Osteocyte (in vitro differentiated cells): ENCODE results near the gene GPR132. TPM values are rescaled to one million over a fixed set of nuclear protein-coding genes. Genes with fewer than 3 reads are reported as not detected.

Source experiments
- DNase-seq: peaks from one replicate; pipeline ENCODE4 v3.0.0; 2021; ENCODE audit warnings: mixed read lengths; ENCODE audit not compliant: unreplicated experiment; ENCODE audit errors: extremely low spot score
- H3K27ac Mint-ChIP-seq: one replicate; pipeline ENCODE4 v1.8.0; 2021; ENCODE audit warnings: mild to moderate bottlenecking, mixed read lengths; ENCODE audit not compliant: unreplicated experiment
- H3K27me3 Mint-ChIP-seq: one replicate; pipeline ENCODE4 v1.8.0; 2021; ENCODE audit warnings: mixed read lengths; ENCODE audit not compliant: unreplicated experiment
- H3K36me3 Mint-ChIP-seq: one replicate; pipeline ENCODE4 v1.8.0; 2021; ENCODE audit warnings: mixed read lengths; ENCODE audit not compliant: unreplicated experiment
- H3K4me1 Mint-ChIP-seq: one replicate; pipeline ENCODE4 v1.8.0; 2021; ENCODE audit warnings: mixed read lengths; ENCODE audit not compliant: unreplicated experiment
- H3K4me3 Mint-ChIP-seq: one replicate; pipeline ENCODE4 v1.8.0; 2021; ENCODE audit warnings: mild to moderate bottlenecking, moderate library complexity, mixed read lengths; ENCODE audit not compliant: unreplicated experiment
- H3K9me3 Mint-ChIP-seq: one replicate; pipeline ENCODE4 v1.8.0; 2021; ENCODE audit warnings: mixed read lengths; ENCODE audit not compliant: unreplicated experiment
- CTCF ChIP-seq: fragments of 200-600 bp; sonication (generic); IDR thresholded peaks from 2 replicates; pipeline ENCODE4 v1.5.0; 2021; ENCODE audit warnings: antibody characterized with exemption, mild to moderate bottlenecking, moderate library complexity
- total RNA-seq: library from RNA; stranded (reverse); gene quantifications from 2 replicates; pipeline ENCODE4 v1.2.1, GENCODE V29; 2021

Gene GPR132
- total RNA-seq, 1 donor from 2014 or later = 0.24 TPM

GRCh38 chr14:105087963-105088811, 23.0 kb upstream of the GPR132 start:
- no peaks in the 10 kb centered on the region for H3K9me3 Mint-ChIP-seq
- H3K27ac Mint-ChIP-seq = peak overlapping the region; percentile 78
- TF ChIP-seq CTCF = no peak
- DNase-seq = peak; percentile 89
- peaks cover 48% of the 10 kb centered on the region for H3K4me1 Mint-ChIP-seq
- peak overlapping the region; percentile 65 for H3K4me3 Mint-ChIP-seq
- H3K27me3 Mint-ChIP-seq = no peaks in the 10 kb centered on the region
- no peaks in the 10 kb centered on the region for H3K36me3 Mint-ChIP-seq

- H3K9me3 Mint-ChIP-seq = no peaks in the 10 kb centered on the region
- H3K27ac Mint-ChIP-seq = peak overlapping the region; percentile 31
- peak; percentile 87 for DNase-seq
- H3K4me3 Mint-ChIP-seq = peak overlapping the region; percentile 66
- H3K27me3 Mint-ChIP-seq = no peaks in the 10 kb centered on the region
- H3K4me1 Mint-ChIP-seq = peaks cover 43% of the 10 kb centered on the region
- TF ChIP-seq CTCF = no peak
- no peaks in the 10 kb centered on the region for H3K36me3 Mint-ChIP-seq
Observed at GRCh38 chr14:105087308-105087962, 22.2 kb upstream of the GPR132 start.

GRCh38 chr14:105086833-105087307, 21.6 kb upstream of the GPR132 start:
- H3K36me3 Mint-ChIP-seq = no peaks in the 10 kb centered on the region
- peak; percentile 91 for DNase-seq
- H3K27me3 Mint-ChIP-seq = no peaks in the 10 kb centered on the region
- no peak overlapping the region for H3K27ac Mint-ChIP-seq
- peak overlapping the region; percentile 66 for H3K4me3 Mint-ChIP-seq
- H3K4me1 Mint-ChIP-seq = peaks cover 37% of the 10 kb centered on the region
- TF ChIP-seq CTCF = peak; percentile 84
- no peaks in the 10 kb centered on the region for H3K9me3 Mint-ChIP-seq

- no peaks in the 10 kb centered on the region for H3K36me3 Mint-ChIP-seq
- DNase-seq = peak; percentile 79
- H3K27ac Mint-ChIP-seq = no peak overlapping the region
- TF ChIP-seq CTCF = no peak
- H3K9me3 Mint-ChIP-seq = no peaks in the 10 kb centered on the region
- H3K4me3 Mint-ChIP-seq = no peak overlapping the region
- peaks cover 26% of the 10 kb centered on the region for H3K4me1 Mint-ChIP-seq
- peaks cover 3% of the 10 kb centered on the region for H3K27me3 Mint-ChIP-seq
Observed at GRCh38 chr14:105085766-105086165, 20.5 kb upstream of the GPR132 start.
